Measurements from ENCODE around the gene PRR19. TPM values are rescaled to one million over a fixed set of nuclear protein-coding genes. Genes with fewer than 3 reads are reported as not detected.
A peak's percentile ranks its signal among the peaks of the same experiment; 100 is the strongest.

Gene PRR19
- total RNA-seq, 1 donor from 2014 or later: 1.7 TPM

DNA sequence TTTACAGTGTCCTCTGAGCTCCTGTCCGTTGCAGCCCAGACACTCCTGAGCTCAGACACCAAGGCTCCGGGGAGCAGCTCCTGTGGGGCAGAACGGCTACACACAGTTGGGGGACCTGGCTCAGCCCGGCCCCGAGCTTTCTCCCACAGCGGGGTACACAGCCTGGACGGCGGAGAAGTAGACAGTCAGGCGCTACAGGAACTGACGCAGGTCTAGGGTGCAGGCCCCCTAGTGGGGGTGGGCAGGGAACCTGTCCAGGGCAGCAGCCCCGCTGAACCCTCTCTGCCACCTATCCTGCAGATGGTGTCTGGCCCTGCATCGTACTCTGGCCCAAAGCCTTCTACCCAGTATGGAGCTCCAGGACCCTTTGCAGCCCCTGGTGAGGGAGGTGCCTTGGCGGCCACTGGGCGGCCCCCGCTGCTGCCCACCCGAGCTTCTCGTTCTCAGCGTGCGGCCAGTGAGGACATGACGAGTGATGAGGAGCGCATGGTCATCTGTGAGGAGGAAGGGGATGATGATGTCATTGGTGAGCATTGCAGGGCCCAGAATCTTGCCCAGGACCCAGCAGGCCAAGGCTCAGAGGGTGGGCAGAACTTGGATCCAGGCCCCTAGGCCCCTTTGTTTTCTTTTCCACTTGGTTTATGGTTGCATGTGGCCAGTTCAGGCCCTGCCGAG lies 12.9 kb upstream of the PRR19 start:
- TF ChIP-seq, protein P1, sequence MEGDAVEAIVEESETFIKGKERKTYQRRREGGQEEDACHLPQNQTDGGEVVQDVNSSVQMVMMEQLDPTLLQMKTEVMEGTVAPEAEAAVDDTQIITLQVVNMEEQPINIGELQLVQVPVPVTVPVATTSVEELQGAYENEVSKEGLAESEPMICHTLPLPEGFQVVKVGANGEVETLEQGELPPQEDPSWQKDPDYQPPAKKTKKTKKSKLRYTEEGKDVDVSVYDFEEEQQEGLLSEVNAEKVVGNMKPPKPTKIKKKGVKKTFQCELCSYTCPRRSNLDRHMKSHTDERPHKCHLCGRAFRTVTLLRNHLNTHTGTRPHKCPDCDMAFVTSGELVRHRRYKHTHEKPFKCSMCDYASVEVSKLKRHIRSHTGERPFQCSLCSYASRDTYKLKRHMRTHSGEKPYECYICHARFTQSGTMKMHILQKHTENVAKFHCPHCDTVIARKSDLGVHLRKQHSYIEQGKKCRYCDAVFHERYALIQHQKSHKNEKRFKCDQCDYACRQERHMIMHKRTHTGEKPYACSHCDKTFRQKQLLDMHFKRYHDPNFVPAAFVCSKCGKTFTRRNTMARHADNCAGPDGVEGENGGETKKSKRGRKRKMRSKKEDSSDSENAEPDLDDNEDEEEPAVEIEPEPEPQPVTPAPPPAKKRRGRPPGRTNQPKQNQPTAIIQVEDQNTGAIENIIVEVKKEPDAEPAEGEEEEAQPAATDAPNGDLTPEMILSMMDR (IDR thresholded peaks at IDR 0.05): no peak
- no peaks in the 10 kb centered on the region for H3K27me3 Mint-ChIP-seq (ENCODE audit: low read depth)
- no peak overlapping the region for H3K4me3 Mint-ChIP-seq (ENCODE audit: unreplicated experiment)
- no peak for DNase-seq (ENCODE audit: low spot score)
- H3K4me1 Mint-ChIP-seq (ENCODE audit: low read depth): peaks cover 19% of the 10 kb centered on the region
- peaks cover 15% of the 10 kb centered on the region for H3K36me3 Mint-ChIP-seq (ENCODE audit: low read depth)
- no peaks in the 10 kb centered on the region for H3K9me3 Mint-ChIP-seq (ENCODE audit: low read depth)
- H3K27ac Mint-ChIP-seq (ENCODE audit: unreplicated experiment): no peak overlapping the region

DNA sequence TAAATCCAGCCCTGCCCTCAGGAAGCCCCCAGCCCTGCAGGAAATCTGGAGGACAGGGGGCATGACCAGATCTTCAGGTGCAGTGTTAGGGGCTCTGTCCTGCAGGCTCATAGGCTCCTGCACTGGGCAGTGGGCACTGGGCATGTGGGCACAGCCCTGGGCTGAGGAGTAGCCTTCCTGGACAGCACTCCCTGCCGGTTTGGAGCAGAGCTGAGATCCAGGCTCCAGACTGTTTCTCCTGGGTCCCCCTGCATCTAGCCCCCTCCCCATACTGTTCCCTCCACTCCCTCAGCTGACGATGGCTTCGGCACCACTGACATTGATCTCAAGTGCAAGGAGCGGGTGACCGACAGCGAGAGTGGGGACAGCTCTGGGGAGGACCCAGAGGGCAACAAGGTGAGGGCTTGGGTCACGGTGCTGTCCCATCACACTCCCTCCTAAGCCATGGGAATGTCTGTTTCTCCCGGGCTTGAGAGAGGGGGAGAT lies 12.3 kb upstream of the PRR19 start:
- DNase-seq (ENCODE audit: low spot score): no peak
- Mint-ChIP-seq H3K4me1 (ENCODE audit: low read depth) (peaks cover 19% of the 10 kb centered on the region), H3K36me3 (ENCODE audit: low read depth) (peaks cover 17% of the 10 kb centered on the region), H3K27me3 (ENCODE audit: low read depth) (no peaks in the 10 kb centered on the region), H3K27ac (ENCODE audit: unreplicated experiment) (no peak overlapping the region), H3K9me3 (ENCODE audit: low read depth) (no peaks in the 10 kb centered on the region), H3K4me3 (ENCODE audit: unreplicated experiment) (no peak overlapping the region)
- TF ChIP-seq, protein P1 (IDR thresholded peaks at IDR 0.05): no peak

DNA sequence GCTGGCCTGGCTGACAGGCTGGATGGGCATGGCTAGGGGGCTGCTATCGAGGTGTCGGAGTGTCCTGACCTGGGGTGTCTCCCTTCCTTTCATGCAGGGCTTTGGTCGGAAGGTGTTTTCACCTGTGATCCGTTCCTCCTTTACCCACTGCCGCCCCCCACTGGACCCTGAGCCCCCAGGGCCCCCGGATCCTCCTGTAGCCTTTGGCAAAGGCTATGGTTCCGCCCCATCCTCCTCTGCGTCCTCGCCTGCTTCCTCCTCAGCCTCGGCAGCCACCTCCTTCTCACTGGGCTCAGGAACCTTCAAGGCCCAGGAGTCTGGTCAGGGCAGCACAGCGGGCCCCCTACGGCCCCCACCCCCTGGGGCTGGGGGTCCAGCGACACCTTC lies 11.8 kb upstream of the PRR19 start:
- Mint-ChIP-seq H3K4me1 (ENCODE audit: low read depth) (peaks cover 14% of the 10 kb centered on the region), H3K36me3 (ENCODE audit: low read depth) (peaks cover 17% of the 10 kb centered on the region), H3K9me3 (ENCODE audit: low read depth) (no peaks in the 10 kb centered on the region), H3K27me3 (ENCODE audit: low read depth) (no peaks in the 10 kb centered on the region), H3K27ac (ENCODE audit: unreplicated experiment) (no peak overlapping the region), H3K4me3 (ENCODE audit: unreplicated experiment) (no peak overlapping the region)
- no peak for DNase-seq (ENCODE audit: low spot score)
- TF ChIP-seq, protein P1 (IDR thresholded peaks at IDR 0.05): no peak

DNA sequence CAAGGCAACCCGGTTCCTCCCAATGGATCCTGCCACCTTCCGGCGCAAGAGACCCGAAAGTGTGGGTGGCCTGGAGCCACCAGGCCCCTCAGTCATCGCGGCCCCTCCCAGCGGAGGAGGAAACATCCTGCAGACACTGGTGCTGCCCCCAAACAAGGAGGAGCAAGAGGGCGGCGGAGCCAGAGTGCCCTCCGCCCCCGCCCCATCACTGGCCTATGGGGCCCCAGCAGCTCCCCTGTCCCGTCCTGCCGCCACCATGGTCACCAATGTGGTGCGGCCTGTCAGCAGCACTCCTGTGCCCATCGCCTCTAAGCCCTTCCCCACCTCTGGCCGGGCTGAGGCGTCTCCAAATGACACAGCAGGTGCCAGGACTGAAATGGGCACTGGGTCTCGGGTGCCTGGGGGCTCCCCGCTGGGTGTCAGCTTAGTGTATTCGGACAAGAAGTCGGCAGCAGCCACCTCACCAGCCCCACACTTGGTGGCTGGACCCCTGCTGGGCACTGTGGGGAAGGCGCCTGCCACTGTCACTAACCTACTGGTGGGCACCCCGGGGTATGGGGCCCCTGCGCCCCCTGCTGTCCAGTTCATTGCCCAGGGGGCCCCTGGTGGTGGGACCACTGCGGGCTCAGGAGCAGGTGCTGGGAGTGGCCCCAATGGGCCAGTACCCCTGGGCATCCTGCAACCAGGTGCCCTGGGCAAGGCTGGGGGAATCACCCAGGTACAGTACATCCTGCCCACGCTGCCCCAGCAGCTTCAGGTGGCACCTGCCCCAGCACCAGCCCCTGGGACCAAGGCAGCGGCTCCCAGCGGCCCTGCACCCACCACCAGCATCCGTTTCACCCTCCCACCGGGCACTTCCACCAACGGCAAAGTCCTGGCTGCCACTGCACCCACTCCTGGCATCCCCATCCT lies 11.2 kb upstream of the PRR19 start:
- H3K27ac Mint-ChIP-seq (ENCODE audit: unreplicated experiment): no peak overlapping the region
- no peak overlapping the region for H3K4me3 Mint-ChIP-seq (ENCODE audit: unreplicated experiment)
- TF ChIP-seq, protein P1 (IDR thresholded peaks at IDR 0.05): peak; percentile 68
- H3K36me3 Mint-ChIP-seq (ENCODE audit: low read depth): peaks cover 17% of the 10 kb centered on the region
- no peaks in the 10 kb centered on the region for H3K27me3 Mint-ChIP-seq (ENCODE audit: low read depth)
- DNase-seq (ENCODE audit: low spot score): peak; percentile 88
- no peaks in the 10 kb centered on the region for H3K9me3 Mint-ChIP-seq (ENCODE audit: low read depth)
- peaks cover 7% of the 10 kb centered on the region for H3K4me1 Mint-ChIP-seq (ENCODE audit: low read depth)

DNA sequence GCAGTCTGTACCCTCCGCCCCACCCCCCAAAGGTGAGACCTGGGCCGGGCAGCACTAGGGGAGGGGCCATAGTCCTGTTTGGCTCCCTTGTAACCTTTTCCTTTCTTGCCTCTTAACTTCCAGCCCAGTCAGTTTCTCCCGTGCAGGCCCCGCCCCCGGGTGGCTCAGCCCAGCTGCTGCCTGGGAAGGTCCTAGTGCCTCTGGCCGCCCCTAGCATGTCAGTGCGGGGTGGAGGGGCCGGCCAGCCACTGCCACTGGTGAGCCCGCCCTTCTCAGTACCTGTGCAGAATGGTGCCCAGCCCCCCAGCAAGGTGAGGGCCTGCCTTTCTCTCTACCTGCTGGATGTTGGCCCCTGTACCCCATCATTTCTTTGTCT lies 10.5 kb upstream of the PRR19 start:
- no peaks in the 10 kb centered on the region for H3K27me3 Mint-ChIP-seq (ENCODE audit: low read depth)
- H3K27ac Mint-ChIP-seq (ENCODE audit: unreplicated experiment): no peak overlapping the region
- peaks cover under 1% of the 10 kb centered on the region for H3K4me1 Mint-ChIP-seq (ENCODE audit: low read depth)
- H3K4me3 Mint-ChIP-seq (ENCODE audit: unreplicated experiment): no peak overlapping the region
- peaks cover 14% of the 10 kb centered on the region for H3K36me3 Mint-ChIP-seq (ENCODE audit: low read depth)
- H3K9me3 Mint-ChIP-seq (ENCODE audit: low read depth): no peaks in the 10 kb centered on the region
- DNase-seq (ENCODE audit: low spot score): no peak
- TF ChIP-seq, protein P1 (IDR thresholded peaks at IDR 0.05): no peak
